ENCODE results near the gene ZAP70. TPM values are rescaled to one million over a fixed set of nuclear protein-coding genes. Genes with fewer than 3 reads are reported as not detected.

The ZAP70 gene
- total and polyA plus RNA-seq, 10 of the 15 experiments (the other 5 are each of a cell fraction or from before 2014, with no cell fraction given): 0.18 to 2.9 (median 1.2) TPM; not detected in 1

DNA sequence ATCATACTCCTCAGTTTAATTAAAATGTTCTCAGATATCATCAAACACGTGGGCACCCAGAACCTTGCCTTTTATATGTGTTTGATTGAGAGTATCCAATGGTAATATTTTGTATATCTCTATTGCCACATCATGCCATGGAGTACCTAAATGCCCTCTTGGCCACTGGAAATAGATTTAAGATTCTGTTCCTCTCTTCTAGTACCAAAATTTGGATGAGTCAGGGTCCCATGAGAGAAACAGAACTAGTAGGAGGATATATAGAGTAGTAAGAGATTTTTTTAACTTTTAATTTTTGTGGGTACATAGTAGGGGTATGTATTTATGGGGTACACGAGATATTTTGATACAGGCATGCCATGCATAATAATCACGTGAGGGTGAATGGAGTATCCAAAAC, 9.6 kb upstream of the ZAP70 start:
- ChIA-PET POLR2A (no interaction called here), CTCF (interaction anchor here (0.6 kb wide), 1 partner anchor 47 kb away, joined by 3 read pairs; no protein-coding TSS in a partner anchor), RAD21 (ENCODE audit: unreplicated experiment) (no interaction called here), SMC1A (ENCODE audit: uncharacterized antibody, unreplicated experiment) (no interaction called here)
- Histone ChIP-seq H3K4me3 (no peak overlapping the region), H3K4me2 (ENCODE audit: control insufficient read depth, insufficient read depth) (no peak overlapping the region), H4K20me1 (ENCODE audit: control insufficient read depth, insufficient read depth) (no peaks in the 10 kb centered on the region), H3K36me3 (ENCODE audit: control insufficient read depth in 2 of 2, insufficient read depth in 2 of 2, low read length in 1 of 2) (no peaks in the 10 kb centered on the region), H3K79me2 (ENCODE audit: control insufficient read depth, insufficient read depth, low read length) (no peaks in the 10 kb centered on the region), H3K4me1 (ENCODE audit: control insufficient read depth, insufficient read depth, low read length) (no peaks in the 10 kb centered on the region), H3K9me3 (replicated peaks; ENCODE audit: control insufficient read depth, insufficient read depth, low read length) (no peaks in the 10 kb centered on the region), H3K9ac (ENCODE audit: control insufficient read depth, insufficient read depth, low read length) (no peak overlapping the region), H3K27me3 (replicated peaks in 1 of 2; ENCODE audit: control insufficient read depth in 2 of 2, insufficient read depth in 2 of 2, low read length in 1 of 2) (no peaks in the 10 kb centered on the region), H3K27ac (ENCODE audit: control insufficient read depth, insufficient read depth) (no peak overlapping the region), H2AFZ (ENCODE audit: control insufficient read depth, low read depth, low read length) (no peak overlapping the region)
- no peak for ATAC-seq
- TF ChIP-seq ZNF24 (IDR thresholded peaks at IDR 0.05) (no peak), IKZF2 (IDR thresholded peaks at IDR 0.05) (no peak), CBX3 (IDR thresholded peaks at IDR 0.05; ENCODE audit: borderline replicate concordance, low read depth) (no peak), SMC3 (IDR thresholded peaks at IDR 0.05; ENCODE audit: borderline replicate concordance, low read length) (no peak), NRF1 (conservative IDR thresholded peaks at IDR 0.05; ENCODE audit: low read depth, low read length) (no peak), KDM1A (IDR thresholded peaks at IDR 0.05; ENCODE audit: borderline replicate concordance) (no peak), TCF12 (IDR thresholded peaks at IDR 0.05; ENCODE audit: low read depth, low read length) (no peak), CEBPB (IDR thresholded peaks at IDR 0.05; ENCODE audit: borderline replicate concordance in 1 of 2, low read depth in 2 of 2, low read length in 2 of 2) (no peak), TBL1XR1 (IDR thresholded peaks at IDR 0.05; ENCODE audit: low read depth, low read length) (no peak), CHD4 (IDR thresholded peaks at IDR 0.05) (no peak), DPF2 (IDR thresholded peaks at IDR 0.05) (no peak), NFYB (IDR thresholded peaks at IDR 0.05; ENCODE audit: insufficient read depth, low read depth, low read length) (no peak), CHD1 (IDR thresholded peaks at IDR 0.05; ENCODE audit: low read depth, low read length) (no peak), PAX5 (IDR thresholded peaks at IDR 0.05; ENCODE audit: borderline replicate concordance, low read depth, low read length) (no peak)
- TF ChIP-seq, protein P1, sequence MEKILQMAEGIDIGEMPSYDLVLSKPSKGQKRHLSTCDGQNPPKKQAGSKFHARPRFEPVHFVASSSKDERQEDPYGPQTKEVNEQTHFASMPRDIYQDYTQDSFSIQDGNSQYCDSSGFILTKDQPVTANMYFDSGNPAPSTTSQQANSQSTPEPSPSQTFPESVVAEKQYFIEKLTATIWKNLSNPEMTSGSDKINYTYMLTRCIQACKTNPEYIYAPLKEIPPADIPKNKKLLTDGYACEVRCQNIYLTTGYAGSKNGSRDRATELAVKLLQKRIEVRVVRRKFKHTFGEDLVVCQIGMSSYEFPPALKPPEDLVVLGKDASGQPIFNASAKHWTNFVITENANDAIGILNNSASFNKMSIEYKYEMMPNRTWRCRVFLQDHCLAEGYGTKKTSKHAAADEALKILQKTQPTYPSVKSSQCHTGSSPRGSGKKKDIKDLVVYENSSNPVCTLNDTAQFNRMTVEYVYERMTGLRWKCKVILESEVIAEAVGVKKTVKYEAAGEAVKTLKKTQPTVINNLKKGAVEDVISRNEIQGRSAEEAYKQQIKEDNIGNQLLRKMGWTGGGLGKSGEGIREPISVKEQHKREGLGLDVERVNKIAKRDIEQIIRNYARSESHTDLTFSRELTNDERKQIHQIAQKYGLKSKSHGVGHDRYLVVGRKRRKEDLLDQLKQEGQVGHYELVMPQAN (conservative IDR thresholded peaks at IDR 0.05): no peak
- no peak for FAIRE-seq
- no peak for DNase-seq (ENCODE audit: low read depth, low spot score)
- in situ Hi-C loops (cut with MboI) (loop anchor here (5.0 kb wide), 2 partner anchors 116 to 684 kb away; partner anchors contain the start of gene ANKRD36B), intact Hi-C loops (cut with micrococcal nuclease; ENCODE audit: unreplicated experiment) (loop anchor here (10.0 kb wide), 1 partner anchor 481 kb away; no protein-coding TSS in a partner anchor)
- 0% methylated on average over 3 of the region's 3 CpGs for WGBS (ENCODE audit: insufficient coverage, insufficient replicate concordance, low lambda C conversion rate, missing lambda C conversion rate)
- no TSS peak for BruUV-seq (replicated peaks)
